Fibroblast of lung (primary cell): ENCODE measurements around the gene CCL19.
"Not testable (repeated sequence)": the region's sequence is repeated elsewhere in the genome, so short reads cannot be mapped to it uniquely, and the experiment has no call there.

Source experiments
- EZH2 ChIP-seq: IDR thresholded peaks from 2 replicates; pipeline ENCODE4 v1.5.1; 2012; ENCODE audit warnings: low read length, control low read depth, mild to moderate bottlenecking; ENCODE audit errors: missing control alignments
- TF ChIP-seq, protein P1 (sequence below), 2 donors: IDR thresholded peaks in 1 of 2; conservative IDR thresholded peaks in 1 of 2; 1 replicate in 1 of 2; 2 replicates in 1 of 2; pipeline ENCODE4 v1.5.1; 2011 to 2012; ENCODE audit warnings: low read length in 2 of 2, control low read depth in 1 of 2, inconsistent platforms in 1 of 2, low read depth in 1 of 2, mild to moderate bottlenecking in 1 of 2

DNA sequence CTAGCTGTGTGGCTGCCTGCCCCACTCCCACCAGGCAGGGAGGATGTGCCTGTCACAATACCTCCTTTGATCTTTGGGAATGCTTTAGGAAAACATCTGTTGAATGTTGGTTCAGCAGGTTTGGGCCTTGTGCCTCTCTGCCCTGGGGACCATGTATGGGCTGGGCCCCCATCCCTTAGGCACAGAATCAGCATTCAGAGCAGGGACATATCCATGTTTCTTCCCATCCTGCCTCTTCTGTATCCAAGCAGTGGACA, 28.6 kb upstream of the CCL19 start:
- TF ChIP-seq, protein P1, sequence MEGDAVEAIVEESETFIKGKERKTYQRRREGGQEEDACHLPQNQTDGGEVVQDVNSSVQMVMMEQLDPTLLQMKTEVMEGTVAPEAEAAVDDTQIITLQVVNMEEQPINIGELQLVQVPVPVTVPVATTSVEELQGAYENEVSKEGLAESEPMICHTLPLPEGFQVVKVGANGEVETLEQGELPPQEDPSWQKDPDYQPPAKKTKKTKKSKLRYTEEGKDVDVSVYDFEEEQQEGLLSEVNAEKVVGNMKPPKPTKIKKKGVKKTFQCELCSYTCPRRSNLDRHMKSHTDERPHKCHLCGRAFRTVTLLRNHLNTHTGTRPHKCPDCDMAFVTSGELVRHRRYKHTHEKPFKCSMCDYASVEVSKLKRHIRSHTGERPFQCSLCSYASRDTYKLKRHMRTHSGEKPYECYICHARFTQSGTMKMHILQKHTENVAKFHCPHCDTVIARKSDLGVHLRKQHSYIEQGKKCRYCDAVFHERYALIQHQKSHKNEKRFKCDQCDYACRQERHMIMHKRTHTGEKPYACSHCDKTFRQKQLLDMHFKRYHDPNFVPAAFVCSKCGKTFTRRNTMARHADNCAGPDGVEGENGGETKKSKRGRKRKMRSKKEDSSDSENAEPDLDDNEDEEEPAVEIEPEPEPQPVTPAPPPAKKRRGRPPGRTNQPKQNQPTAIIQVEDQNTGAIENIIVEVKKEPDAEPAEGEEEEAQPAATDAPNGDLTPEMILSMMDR (conservative IDR thresholded peaks at IDR 0.05 in 1 of 2, IDR thresholded peaks at IDR 0.05 in 1 of 2; ENCODE audit: low read depth in 1 of 2, low read length in 2 of 2), result not testable (repeated sequence)
- not testable (repeated sequence) for TF ChIP-seq EZH2
